Right lobe of liver (tissue), 6 donors: ENCODE measurements around the gene ATP13A2. TPM values are rescaled to one million over a fixed set of nuclear protein-coding genes. Genes with fewer than 3 reads are reported as not detected.

ENCODE experiments used
- ATAC-seq, 4 donors: fragments of 200-7000 bp; cut with Tn5 transposase; one replicate each; pipeline ENCODE4 v1.9.1; 2020; ENCODE audit warnings: mild to moderate bottlenecking in 4 of 4, moderate library complexity in 4 of 4
- DNase-seq, 3 donors: peaks; one replicate each; pipeline ENCODE4 v3.0.0-alpha.2; 2020
- H3K27ac ChIP-seq, 3 donors: fragments of 200-600 bp; one replicate each; pipeline ENCODE4 v1.8.0; 2022
- H3K27me3 ChIP-seq, 2 donors: fragments of 200-600 bp; one replicate each; pipeline ENCODE4 v1.8.0; 2022
- H3K36me3 ChIP-seq, 4 donors: fragments of 200-600 bp; sonication (generic) in 1 of 4; one replicate each; pipeline versions ENCODE4 v1.5.1 to v1.8.0; 2017 to 2022; ENCODE audit warnings: control low read depth in 1 of 4
- H3K4me1 ChIP-seq, 4 donors: fragments of 200-600 bp; sonication (generic) in 1 of 4; one replicate each; pipeline versions ENCODE4 v1.5.1 to v1.8.0; 2017 to 2022; ENCODE audit warnings: control low read depth in 1 of 4
- H3K4me3 ChIP-seq, 3 donors: fragments of 200-600 bp; one replicate each; pipeline ENCODE4 v1.8.0; 2022
- H3K9me3 ChIP-seq, 4 donors: fragments of 200-600 bp; sonication (generic) in 1 of 4; one replicate each; pipeline versions ENCODE4 v1.5.1 to v1.8.0; 2017 to 2022; ENCODE audit warnings: control low read depth in 1 of 4
- CTCF ChIP-seq, 4 donors: fragments of 200-600 bp in 3 of 4; fragments of 450-650 bp in 1 of 4; IDR thresholded peaks; one replicate each; pipeline versions ENCODE4 v1.5.1 to v1.8.0; 2016 to 2022; ENCODE audit warnings: antibody characterized with exemption in 4 of 4, mild to moderate bottlenecking in 2 of 4
- POLR2A ChIP-seq: fragments of 450-650 bp; IDR thresholded peaks from one replicate; pipeline ENCODE4 v1.6.1; 2017; ENCODE audit warnings: antibody characterized with exemption, mild to moderate bottlenecking
- WGBS: methylation state at CpG from one replicate; pipeline ENCODE4 v1.1.6; 2018; ENCODE audit warnings: low coverage, low lambda C conversion rate; ENCODE audit not compliant: insufficient coverage; ENCODE audit errors: missing lambda C conversion rate; 5-methylcytosine and 5-hydroxymethylcytosine counted together
- intact Hi-C, 2 donors: fragments of 100-400 bp; cut with DNase I; formaldehyde crosslinking; loops; one replicate each; pipeline versions ENCODE4 v1.11.2 to v1.14.1; 2022
- total RNA-seq, 6 experiments: library from RNA; depleted of rRNA in 2 of 6; stranded (reverse); fragments of >200 nt in 2 of 6; fragmentation: NEBNext Ultra II Directional in 3 of 6; extraction: Animal tissue kit (Norgen Biotek cat#: 25700) in 3 of 6; gene quantifications; one replicate each; pipeline versions ENCODE4 v1.1.0 to v1.2.4, GENCODE V29; 2016 to 2023
- donor health status: DM: no; HTN: yes; CAD: no.
- donor health status: DM: no; HTN: no; CAD: no.
- donor health status: DM: no; HTN: no; CAD: no.
- donor health status: DM: no; HTN: yes; CAD: no.
- donor health status: DM: no; HTN: yes; CAD: no.

The ATP13A2 gene
- total RNA-seq, 6 experiments from 2014 or later: 5.0 to 12.5 (median 9.2) TPM

- ATAC-seq: no peak
- WGBS: 55% methylated on average over 4 of the region's 10 CpGs
Measured at GRCh38 chr1:17014671-17015567, 3.2 kb upstream of the ATP13A2 start.

GRCh38 chr1:17013491-17014320 lies 2.0 kb upstream of the ATP13A2 start:
- ATAC-seq (no peak), DNase-seq (peak in 1 of 3 donors; percentile 24)
- Histone ChIP-seq H3K4me1 (peaks cover 0 to 21% (median 4%) of the 10 kb centered on the region in 4 donors), H3K36me3 (peaks cover 0 to 13% (median 3%) of the 10 kb centered on the region in 4 donors), H3K4me3 (no peak overlapping the region), H3K27ac (no peak overlapping the region), H3K27me3 (no peaks in the 10 kb centered on the region), H3K9me3 (no peaks in the 10 kb centered on the region)
- no peak for TF ChIP-seq CTCF (IDR thresholded peaks at IDR 0.05)
- TF ChIP-seq POLR2A: no peak
- intact Hi-C loops: loop anchor here in 1 of 2 donors (10.0 kb wide), 1 partner anchor 49 kb away; no protein-coding TSS in a partner anchor
- WGBS: 63% methylated on average over 3 of the region's 13 CpGs

More at GRCh38 chr1:17014671-17015567, 3.2 kb upstream of the ATP13A2 start:
- DNase-seq: peak in 1 of 3 donors; percentile 7
- H3K36me3 ChIP-seq: peaks cover 0 to 25% (median 12%) of the 10 kb centered on the region in 4 donors
- no peak overlapping the region for H3K27ac ChIP-seq
- peaks cover 0 to 21% (median 4%) of the 10 kb centered on the region in 4 donors for H3K4me1 ChIP-seq
- TF ChIP-seq POLR2A (no peak), CTCF (IDR thresholded peaks at IDR 0.05) (no peak)
- no peaks in the 10 kb centered on the region for H3K9me3 ChIP-seq
- no peaks in the 10 kb centered on the region for H3K27me3 ChIP-seq
- intact Hi-C loops: loop anchor here in 1 of 2 donors (10.0 kb wide), 1 partner anchor 50 kb away; no protein-coding TSS in a partner anchor
- no peak overlapping the region for H3K4me3 ChIP-seq

GRCh38 chr1:17012775-17013490 lies 1.2 kb upstream of the ATP13A2 start:
- 41% methylated on average over 4 of the region's 9 CpGs for WGBS
- Histone ChIP-seq H3K36me3 (peaks cover 0 to 5% (median 0%) of the 10 kb centered on the region in 4 donors), H3K9me3 (no peaks in the 10 kb centered on the region), H3K4me3 (no peak overlapping the region), H3K27ac (no peak overlapping the region), H3K27me3 (no peaks in the 10 kb centered on the region), H3K4me1 (peaks cover 0 to 21% (median 4%) of the 10 kb centered on the region in 4 donors)
- intact Hi-C loops: loop anchor here in 1 of 2 donors (10.0 kb wide), 1 partner anchor 48 kb away; no protein-coding TSS in a partner anchor
- ATAC-seq: no peak
- TF ChIP-seq CTCF (IDR thresholded peaks at IDR 0.05): no peak
- TF ChIP-seq POLR2A: no peak
- no peak for DNase-seq

- Histone ChIP-seq H3K27ac (no peak overlapping the region), H3K9me3 (no peaks in the 10 kb centered on the region), H3K4me3 (peak overlapping the region; percentile 68 to 80 (median 75)), H3K36me3 (no peaks in the 10 kb centered on the region), H3K4me1 (peaks cover 0 to 17% (median 4%) of the 10 kb centered on the region in 4 donors), H3K27me3 (no peaks in the 10 kb centered on the region)
- WGBS: 5% methylated on average over 3 of the region's 15 CpGs
- DNase-seq (no peak), ATAC-seq (no peak)
- no peak for TF ChIP-seq POLR2A
- no peak for TF ChIP-seq CTCF (IDR thresholded peaks at IDR 0.05)
- intact Hi-C loops: loop anchor here in 1 of 2 donors (10.0 kb wide), 1 partner anchor 46 kb away; no protein-coding TSS in a partner anchor
Measured at GRCh38 chr1:17011092-17011438, 663 bp downstream of the ATP13A2 start.
